Measurements from ENCODE around the gene RNF111.

- TF ChIP-seq, protein P1, sequence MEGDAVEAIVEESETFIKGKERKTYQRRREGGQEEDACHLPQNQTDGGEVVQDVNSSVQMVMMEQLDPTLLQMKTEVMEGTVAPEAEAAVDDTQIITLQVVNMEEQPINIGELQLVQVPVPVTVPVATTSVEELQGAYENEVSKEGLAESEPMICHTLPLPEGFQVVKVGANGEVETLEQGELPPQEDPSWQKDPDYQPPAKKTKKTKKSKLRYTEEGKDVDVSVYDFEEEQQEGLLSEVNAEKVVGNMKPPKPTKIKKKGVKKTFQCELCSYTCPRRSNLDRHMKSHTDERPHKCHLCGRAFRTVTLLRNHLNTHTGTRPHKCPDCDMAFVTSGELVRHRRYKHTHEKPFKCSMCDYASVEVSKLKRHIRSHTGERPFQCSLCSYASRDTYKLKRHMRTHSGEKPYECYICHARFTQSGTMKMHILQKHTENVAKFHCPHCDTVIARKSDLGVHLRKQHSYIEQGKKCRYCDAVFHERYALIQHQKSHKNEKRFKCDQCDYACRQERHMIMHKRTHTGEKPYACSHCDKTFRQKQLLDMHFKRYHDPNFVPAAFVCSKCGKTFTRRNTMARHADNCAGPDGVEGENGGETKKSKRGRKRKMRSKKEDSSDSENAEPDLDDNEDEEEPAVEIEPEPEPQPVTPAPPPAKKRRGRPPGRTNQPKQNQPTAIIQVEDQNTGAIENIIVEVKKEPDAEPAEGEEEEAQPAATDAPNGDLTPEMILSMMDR (conservative IDR thresholded peaks at IDR 0.05; ENCODE audit: low read depth, low read length) = no peak
- no peak for TF ChIP-seq EZH2 (IDR thresholded peaks at IDR 0.05; ENCODE audit: low read length, unreplicated experiment)
Measured at GRCh38 chr15:59014068-59014467, 26.6 kb downstream of the RNF111 start.
